GM12801 (cell line): ENCODE data around the gene DZIP1.

Source experiments
- TF ChIP-seq, protein P1 (sequence below): IDR thresholded peaks from one replicate; pipeline ENCODE4 v1.5.1; 2011; ENCODE audit warnings: control low read depth; ENCODE audit not compliant: insufficient read length; ENCODE audit errors: extremely low read depth

The DZIP1 gene

GRCh38 chr13:95552208-95552538 is 92.3 kb downstream of the DZIP1 start:
- TF ChIP-seq, protein P1, sequence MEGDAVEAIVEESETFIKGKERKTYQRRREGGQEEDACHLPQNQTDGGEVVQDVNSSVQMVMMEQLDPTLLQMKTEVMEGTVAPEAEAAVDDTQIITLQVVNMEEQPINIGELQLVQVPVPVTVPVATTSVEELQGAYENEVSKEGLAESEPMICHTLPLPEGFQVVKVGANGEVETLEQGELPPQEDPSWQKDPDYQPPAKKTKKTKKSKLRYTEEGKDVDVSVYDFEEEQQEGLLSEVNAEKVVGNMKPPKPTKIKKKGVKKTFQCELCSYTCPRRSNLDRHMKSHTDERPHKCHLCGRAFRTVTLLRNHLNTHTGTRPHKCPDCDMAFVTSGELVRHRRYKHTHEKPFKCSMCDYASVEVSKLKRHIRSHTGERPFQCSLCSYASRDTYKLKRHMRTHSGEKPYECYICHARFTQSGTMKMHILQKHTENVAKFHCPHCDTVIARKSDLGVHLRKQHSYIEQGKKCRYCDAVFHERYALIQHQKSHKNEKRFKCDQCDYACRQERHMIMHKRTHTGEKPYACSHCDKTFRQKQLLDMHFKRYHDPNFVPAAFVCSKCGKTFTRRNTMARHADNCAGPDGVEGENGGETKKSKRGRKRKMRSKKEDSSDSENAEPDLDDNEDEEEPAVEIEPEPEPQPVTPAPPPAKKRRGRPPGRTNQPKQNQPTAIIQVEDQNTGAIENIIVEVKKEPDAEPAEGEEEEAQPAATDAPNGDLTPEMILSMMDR = no peak

DNA sequence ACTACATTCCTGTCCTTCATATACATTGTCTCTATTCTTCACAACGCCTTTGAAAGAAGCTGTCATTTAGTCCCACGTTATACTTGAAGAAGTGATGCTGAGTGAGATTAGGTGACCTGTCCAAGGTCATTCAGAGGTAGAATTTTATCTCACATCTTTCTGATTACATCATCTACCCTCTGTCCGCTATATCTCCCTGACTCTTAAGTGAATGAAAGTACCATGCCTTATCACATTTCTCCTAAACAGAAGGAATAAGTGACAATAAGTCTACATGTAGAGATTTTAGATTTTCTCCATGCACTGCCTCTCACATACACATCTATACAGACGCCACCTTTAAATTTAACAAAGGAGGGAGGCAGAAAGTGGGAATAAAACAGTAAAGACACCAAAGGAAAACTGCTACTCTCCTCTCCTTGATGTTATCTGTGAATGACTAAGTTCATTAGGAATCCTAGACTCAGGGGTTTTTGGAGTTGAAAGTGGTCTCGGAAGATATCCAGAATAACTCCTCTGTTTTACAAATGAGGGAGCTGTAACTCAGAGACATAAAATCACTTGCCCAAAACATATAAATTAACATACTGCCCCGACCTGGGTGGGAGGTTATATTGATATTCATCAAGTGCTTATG is 96.9 kb downstream of the DZIP1 start:
- TF ChIP-seq, protein P1 = no peak

- TF ChIP-seq, protein P1 = no peak
Observed at GRCh38 chr13:95546919-95547318, 97.6 kb downstream of the DZIP1 start.

GRCh38 chr13:95544293-95544692 is 100.2 kb downstream of the DZIP1 start:
- TF ChIP-seq, protein P1 = no peak

- TF ChIP-seq, protein P1 = no peak
Observed at GRCh38 chr13:95541911-95542474, 102.5 kb downstream of the DZIP1 start.

- TF ChIP-seq, protein P1 = no peak
Observed at GRCh38 chr13:95541308-95541707, 103.2 kb downstream of the DZIP1 start.

DNA sequence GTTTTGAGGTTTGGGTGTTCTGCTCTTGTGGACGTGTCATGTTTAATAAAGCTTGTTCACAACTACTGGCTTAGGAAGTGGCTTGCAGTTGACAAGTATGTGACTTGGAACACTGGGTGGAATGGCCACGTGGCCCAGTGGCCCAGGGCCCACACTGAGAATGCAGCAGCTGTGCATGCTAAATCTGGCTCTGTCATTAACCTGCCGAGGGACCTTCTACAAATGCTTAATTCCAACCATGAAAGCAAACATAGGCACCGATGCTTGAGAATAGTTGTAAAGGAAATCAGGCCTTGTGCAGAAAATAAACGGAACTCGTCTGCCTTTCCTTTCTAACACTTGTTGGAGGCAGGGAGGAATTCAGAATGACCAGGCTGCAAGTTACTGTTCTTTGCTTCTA is 103.6 kb downstream of the DZIP1 start:
- TF ChIP-seq, protein P1 = no peak
